Measurements from ENCODE around the gene CHRNA4. TPM values are rescaled to one million over a fixed set of nuclear protein-coding genes. Genes with fewer than 3 reads are reported as not detected.

CHRNA4 gene
- total and polyA plus RNA-seq, 9 of the 15 experiments (the other 6 are each of a cell fraction or from before 2014, with no cell fraction given), result not detected

GRCh38 chr20:63295018-63295417, 66.1 kb downstream of the CHRNA4 start:
- intact Hi-C loops (cut with micrococcal nuclease) (no loop called here), in situ Hi-C loops (cut with MboI) (no loop called here)
- Histone ChIP-seq H3K4me2 (ENCODE audit: insufficient read depth, low read length) (no peak overlapping the region), H3K79me2 (ENCODE audit: control insufficient read depth, insufficient read depth, low read length) (no peaks in the 10 kb centered on the region), H4K20me1 (replicated peaks; ENCODE audit: control insufficient read depth, insufficient read depth, low read length) (peaks cover 31% of the 10 kb centered on the region), H3K9me1 (ENCODE audit: control insufficient read depth, insufficient read depth, low read length) (peaks cover 7% of the 10 kb centered on the region), H3K36me3 (ENCODE audit: control insufficient read depth, insufficient read depth, low read length) (0 out of 3 replicates have a peak, but pooled peaks cover 2% of the 10 kb centered on the region), H3K4me1 (replicated peaks in 1 of 2; ENCODE audit: control insufficient read depth in 2 of 2, insufficient read depth in 2 of 2, low read length in 2 of 2) (peaks cover 0 to 69% of the 10 kb centered on the region in 2 experiments; a peak in 2 of 5 replicates), H3K27me3 (ENCODE audit: control insufficient read depth in 2 of 2, insufficient read depth in 2 of 2, low read length in 2 of 2) (peaks cover 12 to 38% of the 10 kb centered on the region in 2 experiments; a peak in 4 of 5 replicates), H3K9ac (ENCODE audit: insufficient read depth in 1 of 2, low read depth in 2 of 2, low read length in 2 of 2) (0 out of 4 replicates have a peak overlapping the region, but pooled peaks of 1 of the 2 experiments have one; percentile 20), H3K27ac (ENCODE audit: extremely low read depth, low read depth, low read length) (no peak overlapping the region), H2AFZ (ENCODE audit: low read depth, low read length) (no peak overlapping the region), H3K9me3 (replicated peaks; ENCODE audit: control insufficient read depth, insufficient read depth, low read depth, low read length) (no peaks in the 10 kb centered on the region), H3K4me3 (no peak overlapping the region)
- no peak for TF ChIP-seq AFF1 (IDR thresholded peaks at IDR 0.05; ENCODE audit: low read depth in 1 of 2, partially characterized antibody in 2 of 2)
- TF ChIP-seq ZFP36 (IDR thresholded peaks at IDR 0.05; ENCODE audit: low read depth, low read length, partially characterized antibody), result no peak
- TF ChIP-seq NR1H2 (CRISPR knock-in tag; IDR thresholded peaks at IDR 0.05), result no peak
- no peak for TF ChIP-seq FOS (IDR thresholded peaks at IDR 0.05; ENCODE audit: extremely low read depth, insufficient read length)
- no peak for TF ChIP-seq CTCF (IDR thresholded peaks at IDR 0.05 in 2 of 3, conservative IDR thresholded peaks at IDR 0.05 in 1 of 3; ENCODE audit: insufficient read depth in 2 of 3, low read depth in 1 of 3, low read length in 3 of 3)
- no peak for TF ChIP-seq TSHZ1 (CRISPR knock-in tag; IDR thresholded peaks at IDR 0.05)
- no peak for TF ChIP-seq ZNF384 (IDR thresholded peaks at IDR 0.05; ENCODE audit: low read depth, low read length)
- no peak for TF ChIP-seq GATAD2B (IDR thresholded peaks at IDR 0.05; ENCODE audit: borderline replicate concordance)
- no peak for TF ChIP-seq TAF1 (IDR thresholded peaks at IDR 0.05; ENCODE audit: control insufficient read depth, extremely low read depth, insufficient read depth, low read length, severe bottlenecking)
- no peak for TF ChIP-seq FOXJ2 (tag; IDR thresholded peaks at IDR 0.05)
- no peak for FAIRE-seq
- BruUV-seq (replicated peaks), result no TSS peak
- CTCF ChIA-PET (ENCODE audit: low intra/inter-chr PET ratio), result no interaction called here
- POLR2A ChIA-PET, result interaction anchor here (5.7 kb wide), 1 partner anchor 14 kb away, joined by 28 read pairs; no protein-coding TSS in a partner anchor
- WGBS (ENCODE audit: insufficient coverage, low coverage, missing lambda C conversion rate), result 7% methylated on average over 16 of the region's 19 CpGs
- no peak for ATAC-seq
- no peak for DNase-seq (ENCODE audit: extremely low read depth in 1 of 4, low spot score in 3 of 4)

All from K562 (cell line).